Progenitor cell of endocrine pancreas (in vitro differentiated cells): ENCODE measurements around the gene ZBTB20. TPM values are rescaled to one million over a fixed set of nuclear protein-coding genes. Genes with fewer than 3 reads are reported as not detected.

Experiments used
- DNase-seq: peaks from one replicate; pipeline ENCODE4 v3.0.0; 2021; ENCODE audit warnings: low spot score; ENCODE audit not compliant: unreplicated experiment
- H3K27ac Mint-ChIP-seq: 2 replicates; pipeline ENCODE4 v1.8.0; 2021; ENCODE audit warnings: mild to moderate bottlenecking, moderate library complexity, mixed read lengths
- H3K27me3 Mint-ChIP-seq: 2 replicates; pipeline ENCODE4 v1.8.0; 2021; ENCODE audit warnings: mixed read lengths
- H3K36me3 Mint-ChIP-seq: 2 replicates; pipeline ENCODE4 v1.8.0; 2022; ENCODE audit warnings: mixed read lengths; ENCODE audit not compliant: insufficient read depth
- H3K4me1 Mint-ChIP-seq: 2 replicates; pipeline ENCODE4 v1.8.0; 2021; ENCODE audit warnings: low read depth, mixed read lengths
- H3K4me3 Mint-ChIP-seq: 2 replicates; pipeline ENCODE4 v1.8.0; 2021; ENCODE audit warnings: low read depth, mild to moderate bottlenecking, moderate library complexity, mixed read lengths
- H3K9me3 Mint-ChIP-seq: 2 replicates; pipeline ENCODE4 v1.8.0; 2021; ENCODE audit warnings: low read depth, mixed read lengths
- CTCF ChIP-seq: fragments of 200-600 bp; sonication (generic); IDR thresholded peaks from one replicate; pipeline ENCODE4 v1.5.0; 2021; ENCODE audit warnings: antibody characterized with exemption, mild to moderate bottlenecking; ENCODE audit not compliant: unreplicated experiment
- total RNA-seq: library from RNA; stranded (reverse); gene quantifications from 2 replicates; pipeline ENCODE4 v1.2.1, GENCODE V29; 2021

ZBTB20 gene
- total RNA-seq, 1 donor from 2014 or later: 27.3 TPM

GRCh38 chr3:115018694-115019093 lies 128.4 kb downstream of the ZBTB20 start:
- no peak overlapping the region for H3K27ac Mint-ChIP-seq
- H3K4me3 Mint-ChIP-seq: no peak overlapping the region
- peaks cover 16% of the 10 kb centered on the region for H3K9me3 Mint-ChIP-seq
- DNase-seq: no peak
- TF ChIP-seq CTCF: no peak
- H3K36me3 Mint-ChIP-seq: peaks cover 10% of the 10 kb centered on the region
- no peaks in the 10 kb centered on the region for H3K27me3 Mint-ChIP-seq
- no peaks in the 10 kb centered on the region for H3K4me1 Mint-ChIP-seq

GRCh38 chr3:115007966-115008365 lies 139.1 kb downstream of the ZBTB20 start:
- no peak for TF ChIP-seq CTCF
- no peaks in the 10 kb centered on the region for H3K27me3 Mint-ChIP-seq
- H3K9me3 Mint-ChIP-seq: peaks cover 3% of the 10 kb centered on the region
- DNase-seq: no peak
- no peaks in the 10 kb centered on the region for H3K36me3 Mint-ChIP-seq
- H3K27ac Mint-ChIP-seq: no peak overlapping the region
- H3K4me3 Mint-ChIP-seq: no peak overlapping the region
- H3K4me1 Mint-ChIP-seq: no peaks in the 10 kb centered on the region

- no peaks in the 10 kb centered on the region for H3K4me1 Mint-ChIP-seq
- peaks cover 9% of the 10 kb centered on the region for H3K9me3 Mint-ChIP-seq
- no peak for TF ChIP-seq CTCF
- no peaks in the 10 kb centered on the region for H3K27me3 Mint-ChIP-seq
- no peak for DNase-seq
- no peak overlapping the region for H3K27ac Mint-ChIP-seq
- H3K36me3 Mint-ChIP-seq: no peaks in the 10 kb centered on the region
- H3K4me3 Mint-ChIP-seq: no peak overlapping the region
Measured at GRCh38 chr3:115004201-115005140, 142.6 kb downstream of the ZBTB20 start.

- peaks cover 1% of the 10 kb centered on the region for H3K4me1 Mint-ChIP-seq
- DNase-seq: no peak
- no peaks in the 10 kb centered on the region for H3K27me3 Mint-ChIP-seq
- H3K9me3 Mint-ChIP-seq: peaks cover 12% of the 10 kb centered on the region
- no peaks in the 10 kb centered on the region for H3K36me3 Mint-ChIP-seq
- no peak overlapping the region for H3K4me3 Mint-ChIP-seq
- TF ChIP-seq CTCF: no peak
- H3K27ac Mint-ChIP-seq: no peak overlapping the region
Measured at GRCh38 chr3:114998971-114999579, 148.0 kb downstream of the ZBTB20 start.

GRCh38 chr3:114994554-114995341 lies 152.3 kb downstream of the ZBTB20 start:
- no peak for DNase-seq
- Mint-ChIP-seq H3K4me1 (peaks cover 1% of the 10 kb centered on the region), H3K36me3 (no peaks in the 10 kb centered on the region), H3K9me3 (peaks cover 12% of the 10 kb centered on the region), H3K27ac (no peak overlapping the region), H3K4me3 (no peak overlapping the region), H3K27me3 (no peaks in the 10 kb centered on the region)
- TF ChIP-seq CTCF: no peak
